OCI-LY3 (cell line): ENCODE results near the gene GSTA2.
"Not testable (repeated sequence)": the region's sequence is repeated elsewhere in the genome, so short reads cannot be mapped to it uniquely, and the experiment has no call there.

ENCODE experiments used
- EZH2phosphoT487 ChIP-seq: fragments of 200-600 bp; shearing (Covaris generic); IDR thresholded peaks from 2 replicates; pipeline ENCODE4 v1.6.1; 2018; ENCODE audit warnings: antibody characterized with exemption, mixed run types, low read depth
- TF ChIP-seq, protein P1 (sequence below): fragments of 200-600, 300-600 bp; sonication (generic); IDR thresholded peaks from 2 replicates; pipeline ENCODE4 v1.5.1; 2014; ENCODE audit warnings: antibody characterized with exemption, low read length, low read depth

DNA sequence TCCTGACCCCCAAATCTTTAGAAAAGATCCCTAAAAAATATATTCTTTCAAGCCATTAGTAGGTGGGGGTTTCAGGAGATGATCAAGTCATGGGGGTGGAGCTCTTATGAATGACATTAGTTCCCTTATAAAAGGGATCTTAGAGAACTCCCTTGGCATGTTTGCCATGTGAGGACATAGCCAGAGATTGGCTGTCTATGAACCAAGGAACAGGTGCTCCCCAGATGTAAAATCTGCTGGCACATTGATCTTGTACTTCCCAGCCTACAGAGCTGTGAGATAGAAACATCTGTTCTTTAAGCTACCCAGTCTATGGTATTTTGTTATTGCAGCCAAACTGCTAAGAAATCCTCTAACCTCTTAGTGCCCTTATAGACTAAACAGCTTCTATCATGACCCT lies 4.4 kb upstream of the GSTA2 start:
- TF ChIP-seq, protein P1, sequence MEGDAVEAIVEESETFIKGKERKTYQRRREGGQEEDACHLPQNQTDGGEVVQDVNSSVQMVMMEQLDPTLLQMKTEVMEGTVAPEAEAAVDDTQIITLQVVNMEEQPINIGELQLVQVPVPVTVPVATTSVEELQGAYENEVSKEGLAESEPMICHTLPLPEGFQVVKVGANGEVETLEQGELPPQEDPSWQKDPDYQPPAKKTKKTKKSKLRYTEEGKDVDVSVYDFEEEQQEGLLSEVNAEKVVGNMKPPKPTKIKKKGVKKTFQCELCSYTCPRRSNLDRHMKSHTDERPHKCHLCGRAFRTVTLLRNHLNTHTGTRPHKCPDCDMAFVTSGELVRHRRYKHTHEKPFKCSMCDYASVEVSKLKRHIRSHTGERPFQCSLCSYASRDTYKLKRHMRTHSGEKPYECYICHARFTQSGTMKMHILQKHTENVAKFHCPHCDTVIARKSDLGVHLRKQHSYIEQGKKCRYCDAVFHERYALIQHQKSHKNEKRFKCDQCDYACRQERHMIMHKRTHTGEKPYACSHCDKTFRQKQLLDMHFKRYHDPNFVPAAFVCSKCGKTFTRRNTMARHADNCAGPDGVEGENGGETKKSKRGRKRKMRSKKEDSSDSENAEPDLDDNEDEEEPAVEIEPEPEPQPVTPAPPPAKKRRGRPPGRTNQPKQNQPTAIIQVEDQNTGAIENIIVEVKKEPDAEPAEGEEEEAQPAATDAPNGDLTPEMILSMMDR = not testable (repeated sequence)
- TF ChIP-seq EZH2phosphoT487 = not testable (repeated sequence)
